ENCODE results near the gene SAYSD1.

Gene SAYSD1

DNA sequence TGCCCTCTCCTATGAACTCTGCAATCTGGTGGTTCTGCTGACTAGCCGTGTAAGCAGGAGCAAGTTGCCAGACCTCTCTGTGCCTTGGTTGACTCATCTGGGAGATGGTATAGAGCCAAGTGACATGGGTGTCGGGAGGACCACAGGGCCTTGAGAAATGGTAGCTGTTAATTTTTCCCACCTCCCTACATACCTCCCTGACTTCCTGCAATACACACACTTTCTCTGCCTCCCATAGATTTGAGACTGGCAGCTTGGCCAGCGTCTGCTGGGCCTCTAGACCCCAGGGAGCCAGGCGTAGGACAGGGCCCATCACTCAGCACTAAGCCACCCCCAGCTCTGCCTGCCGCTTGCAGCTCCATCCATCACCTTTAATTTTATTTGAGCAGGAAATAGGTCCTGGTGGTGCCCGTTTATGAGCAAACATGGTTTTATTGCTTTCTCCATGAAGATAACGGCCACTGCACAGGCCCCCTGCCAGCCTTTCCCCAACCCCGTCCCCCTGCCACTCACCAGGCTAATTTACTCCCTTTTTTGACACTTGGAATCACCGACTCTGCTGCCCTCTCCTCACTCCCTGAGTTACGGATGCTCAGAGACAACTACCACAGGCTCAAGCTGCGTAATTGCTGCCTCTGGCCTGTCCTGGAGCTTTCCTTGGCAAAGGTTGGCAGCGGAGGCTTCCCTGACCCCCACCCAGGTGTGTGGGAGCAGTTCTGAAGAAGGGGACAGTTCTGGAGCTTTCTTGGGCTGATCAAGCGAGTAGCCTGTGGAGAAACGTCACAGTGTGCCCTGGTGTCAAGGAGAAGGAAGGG lies 55.3 kb downstream of the SAYSD1 start:
- no peak for FAIRE-seq
- no peak for DNase-seq (ENCODE audit: insufficient read length, low spot score)

- no peak for FAIRE-seq
- DNase-seq (ENCODE audit: insufficient read length, low spot score) = no peak
These were observed 56.4 kb downstream of the SAYSD1 start for GRCh38 chr6:39058471-39059147.

DNA sequence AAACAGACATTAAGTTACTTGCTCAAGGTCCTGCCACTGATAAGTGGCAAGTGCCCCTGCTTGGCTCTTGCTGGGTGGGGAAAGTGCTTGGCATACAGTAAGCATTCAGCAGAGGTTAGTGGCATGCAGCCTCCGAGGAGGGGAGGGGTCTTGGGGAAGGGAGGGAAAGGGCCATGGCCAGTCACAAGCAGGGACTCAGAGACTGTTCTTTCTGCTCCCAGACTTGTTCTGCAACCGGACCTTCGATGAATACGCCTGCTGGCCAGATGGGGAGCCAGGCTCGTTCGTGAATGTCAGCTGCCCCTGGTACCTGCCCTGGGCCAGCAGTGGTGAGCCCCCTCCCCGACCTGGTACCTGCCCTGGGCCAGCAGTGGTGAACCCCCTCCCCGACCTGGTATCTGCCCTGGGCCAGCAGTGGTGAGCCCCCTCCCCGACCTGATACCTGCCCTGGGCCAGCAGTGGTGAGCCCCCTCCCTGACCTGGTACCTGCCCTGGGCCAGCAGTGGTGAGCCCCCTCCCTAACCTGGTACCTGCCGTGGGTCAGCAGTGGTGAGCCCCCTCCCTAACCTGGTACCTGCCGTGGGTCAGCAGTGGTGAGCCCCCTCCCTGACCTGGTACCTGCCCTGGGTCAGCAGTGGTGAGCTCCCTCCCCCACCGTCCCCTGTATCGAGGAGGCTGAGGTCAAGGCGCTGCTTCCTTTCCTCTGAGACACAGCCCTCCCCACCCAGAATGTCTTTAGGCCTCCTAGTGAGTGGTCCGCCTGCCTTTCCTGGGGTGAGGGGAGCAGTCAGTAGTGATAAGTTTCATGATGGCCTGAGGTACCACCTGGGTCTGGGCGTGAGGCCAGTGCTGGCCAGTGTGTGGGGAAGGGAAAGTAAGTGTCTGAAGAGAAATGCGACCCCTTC lies 57.5 kb downstream of the SAYSD1 start:
- DNase-seq (ENCODE audit: insufficient read length, low spot score) = no peak
- no peak for FAIRE-seq

DNA sequence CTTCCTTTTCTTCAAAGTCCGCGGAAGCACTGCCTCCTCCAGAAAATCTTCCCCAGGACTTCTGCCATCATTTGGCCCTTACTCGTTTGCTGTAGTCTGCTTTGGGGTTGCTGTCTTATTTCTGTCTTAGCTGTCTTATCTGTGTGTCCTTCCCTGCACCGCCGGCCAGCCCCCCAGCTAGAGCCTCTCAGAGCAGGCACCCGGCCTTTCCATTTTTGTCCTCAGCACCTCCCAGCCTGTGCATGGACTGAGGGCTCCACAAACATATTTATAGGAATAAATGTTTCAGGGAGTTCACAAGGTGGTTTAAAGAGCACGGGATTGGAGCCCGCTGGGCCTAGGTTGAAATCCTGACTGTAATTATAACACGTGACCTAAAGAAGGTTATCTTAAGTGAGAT lies 58.3 kb downstream of the SAYSD1 start:
- no peak for FAIRE-seq

GRCh38 chr6:39056191-39056590 lies 58.8 kb downstream of the SAYSD1 start:
- no peak for DNase-seq (ENCODE audit: insufficient read length, low spot score)
- FAIRE-seq = no peak

More for the DNA sequence above, 58.3 kb downstream of the SAYSD1 start:
- DNase-seq (ENCODE audit: insufficient read length, low spot score) = no peak

- DNase-seq (ENCODE audit: insufficient read length, low spot score) (no peak), FAIRE-seq (no peak)
These were observed 59.3 kb downstream of the SAYSD1 start for GRCh38 chr6:39055661-39056060.

- no peak for FAIRE-seq
These were observed 60.3 kb downstream of the SAYSD1 start for GRCh38 chr6:39054577-39055142.

More at GRCh38 chr6:39054577-39055142, 60.3 kb downstream of the SAYSD1 start:
- no peak for DNase-seq (ENCODE audit: insufficient read length, low spot score)
